Measurements from ENCODE around the gene CUX1.

- TF ChIP-seq CREB5 (CRISPR knock-in tag; IDR thresholded peaks at IDR 0.05; ENCODE audit: low read depth) (no peak), POU6F1 (CRISPR knock-in tag; IDR thresholded peaks at IDR 0.05; ENCODE audit: borderline replicate concordance, low read depth) (no peak), RARB (CRISPR knock-in tag; IDR thresholded peaks at IDR 0.05) (no peak), ZFP30 (CRISPR knock-in tag; IDR thresholded peaks at IDR 0.05) (no peak), TCF4 (CRISPR knock-in tag; IDR thresholded peaks at IDR 0.05; ENCODE audit: borderline replicate concordance) (no peak), PATZ1 (CRISPR knock-in tag; IDR thresholded peaks at IDR 0.05; ENCODE audit: borderline replicate concordance) (no peak), ZNF70 (CRISPR knock-in tag; IDR thresholded peaks at IDR 0.05) (no peak), ZFP3 (CRISPR knock-in tag; IDR thresholded peaks at IDR 0.05) (no peak), ZNF565 (CRISPR knock-in tag; conservative IDR thresholded peaks at IDR 0.05; ENCODE audit: low read depth) (no peak), ARNTL (CRISPR knock-in tag; IDR thresholded peaks at IDR 0.05; ENCODE audit: borderline replicate concordance, low read depth) (no peak), SNAI2 (CRISPR knock-in tag; IDR thresholded peaks at IDR 0.05) (no peak), ZNF8 (CRISPR knock-in tag; IDR thresholded peaks at IDR 0.05) (no peak)
- TF ChIP-seq, protein P1, sequence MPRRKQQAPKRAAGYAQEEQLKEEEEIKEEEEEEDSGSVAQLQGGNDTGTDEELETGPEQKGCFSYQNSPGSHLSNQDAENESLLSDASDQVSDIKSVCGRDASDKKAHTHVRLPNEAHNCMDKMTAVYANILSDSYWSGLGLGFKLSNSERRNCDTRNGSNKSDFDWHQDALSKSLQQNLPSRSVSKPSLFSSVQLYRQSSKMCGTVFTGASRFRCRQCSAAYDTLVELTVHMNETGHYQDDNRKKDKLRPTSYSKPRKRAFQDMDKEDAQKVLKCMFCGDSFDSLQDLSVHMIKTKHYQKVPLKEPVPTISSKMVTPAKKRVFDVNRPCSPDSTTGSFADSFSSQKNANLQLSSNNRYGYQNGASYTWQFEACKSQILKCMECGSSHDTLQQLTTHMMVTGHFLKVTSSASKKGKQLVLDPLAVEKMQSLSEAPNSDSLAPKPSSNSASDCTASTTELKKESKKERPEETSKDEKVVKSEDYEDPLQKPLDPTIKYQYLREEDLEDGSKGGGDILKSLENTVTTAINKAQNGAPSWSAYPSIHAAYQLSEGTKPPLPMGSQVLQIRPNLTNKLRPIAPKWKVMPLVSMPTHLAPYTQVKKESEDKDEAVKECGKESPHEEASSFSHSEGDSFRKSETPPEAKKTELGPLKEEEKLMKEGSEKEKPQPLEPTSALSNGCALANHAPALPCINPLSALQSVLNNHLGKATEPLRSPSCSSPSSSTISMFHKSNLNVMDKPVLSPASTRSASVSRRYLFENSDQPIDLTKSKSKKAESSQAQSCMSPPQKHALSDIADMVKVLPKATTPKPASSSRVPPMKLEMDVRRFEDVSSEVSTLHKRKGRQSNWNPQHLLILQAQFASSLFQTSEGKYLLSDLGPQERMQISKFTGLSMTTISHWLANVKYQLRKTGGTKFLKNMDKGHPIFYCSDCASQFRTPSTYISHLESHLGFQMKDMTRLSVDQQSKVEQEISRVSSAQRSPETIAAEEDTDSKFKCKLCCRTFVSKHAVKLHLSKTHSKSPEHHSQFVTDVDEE (CRISPR knock-in tag; IDR thresholded peaks at IDR 0.05): no peak
Observed at GRCh38 chr7:101975046-101975445, 157.6 kb downstream of the CUX1 start.

All from SK-N-SH treated with all-trans-retinoic acid at 6 μM for 48 hours (cell line).